PFSK-1 (cell line): ENCODE measurements around the gene SLC44A5.

Experiments used
- FOXP2 ChIP-seq: optimal IDR thresholded peaks from 2 replicates; pipeline ENCODE3; 2011; ENCODE audit warnings: borderline replicate concordance, control low read depth, inconsistent platforms; ENCODE audit not compliant: insufficient read depth; ENCODE audit errors: extremely low read length, extremely low read depth
- POLR2AphosphoS5 ChIP-seq: IDR thresholded peaks from 2 replicates; pipeline ENCODE4 v1.6.1; 2012; ENCODE audit warnings: low read depth, mild to moderate bottlenecking, control low read depth, low read length, moderate library complexity
- REST ChIP-seq, 2 experiments: IDR thresholded peaks; 2 replicates each; pipeline versions ENCODE4 v1.6.1 to v1.8.0; 2011 to 2012; ENCODE audit warnings: low read depth in 2 of 2, low read length in 2 of 2, control low read depth in 1 of 2, inconsistent platforms in 1 of 2, mild to moderate bottlenecking in 1 of 2, moderate library complexity in 1 of 2; ENCODE audit not compliant: insufficient read depth in 1 of 2
- SIN3A ChIP-seq: IDR thresholded peaks from 2 replicates; pipeline ENCODE4 v1.6.1; 2012; ENCODE audit warnings: mild to moderate bottlenecking, low read length, moderate library complexity, borderline replicate concordance; ENCODE audit not compliant: insufficient read depth
- TAF1 ChIP-seq: IDR thresholded peaks from 2 replicates; pipeline ENCODE4 v1.6.1; 2012; ENCODE audit warnings: low read length, control low read depth, borderline replicate concordance; ENCODE audit not compliant: insufficient read depth

- TF ChIP-seq TAF1 (no peak), REST (IDR thresholded peaks at IDR 0.05; ENCODE audit: insufficient read depth in 1 of 2, low read depth in 2 of 2, low read length in 2 of 2) (no peak), POLR2AphosphoS5 (no peak), FOXP2 (no peak), SIN3A (no peak)
These were observed 210.2 kb downstream of the SLC44A5 start for GRCh38 chr1:75400716-75401115.
